HT1080 (cell line): ENCODE measurements around the gene UBE2R2. TPM values are rescaled to one million over a fixed set of nuclear protein-coding genes. Genes with fewer than 3 reads are reported as not detected.
"Not testable (repeated sequence)": the region's sequence is repeated elsewhere in the genome, so short reads cannot be mapped to it uniquely, and the experiment has no call there.

Experiments
- DNase-seq: peaks from one replicate; pipeline ENCODE4 v3.0.0-alpha.2; 2015; ENCODE audit warnings: low read depth
- total RNA-seq: library from RNA; depleted of rRNA; stranded (reverse); fragments of >200 nt; shearing (Covaris generic); gene quantifications from 2 replicates; pipeline ENCODE4 v1.2.3, GENCODE V29; 2014

UBE2R2 gene
- total RNA-seq, 1 experiment from 2014 or later, result 25.7 TPM

- no peak for DNase-seq
Observed at GRCh38 chr9:33926746-33927485, 110.0 kb downstream of the UBE2R2 start.

GRCh38 chr9:33927694-33928093 lies 110.7 kb downstream of the UBE2R2 start:
- no peak for DNase-seq

GRCh38 chr9:33931326-33931725 lies 114.4 kb downstream of the UBE2R2 start:
- DNase-seq, result no peak

DNA sequence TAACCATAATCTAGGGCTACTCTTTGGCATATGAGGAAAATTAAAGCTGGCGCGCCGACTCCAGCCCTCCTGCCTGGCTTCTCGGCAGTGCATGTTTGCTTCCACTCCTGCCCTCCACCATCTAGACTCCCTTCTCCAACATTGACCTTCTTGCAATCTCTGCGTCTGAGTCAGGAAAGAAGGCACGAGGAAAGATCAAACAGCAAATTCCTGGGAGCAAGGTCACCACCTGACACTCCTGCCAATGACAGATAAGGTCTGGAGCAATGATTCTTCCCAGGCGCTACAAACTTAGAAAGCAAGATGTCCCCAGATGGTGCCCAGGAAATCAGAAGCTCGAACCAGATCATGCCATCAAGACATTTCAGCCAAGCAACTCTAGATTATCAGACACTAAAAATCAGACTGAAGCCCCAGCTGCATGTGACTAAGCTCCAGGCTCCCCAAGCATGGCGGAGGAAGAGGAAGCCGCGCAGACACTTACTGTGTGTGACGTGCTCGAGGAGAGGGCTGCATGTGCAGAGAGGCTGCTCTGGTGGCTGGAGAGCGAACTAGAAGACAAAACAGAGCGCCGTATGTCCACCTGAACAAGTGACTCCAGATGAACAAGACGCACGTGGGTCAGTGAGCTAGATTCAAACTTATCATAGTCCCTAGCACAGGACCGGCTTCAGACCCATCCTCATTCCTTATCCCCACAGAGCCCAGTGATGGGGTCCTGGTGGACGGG lies 115.3 kb downstream of the UBE2R2 start:
- DNase-seq, result no peak

- DNase-seq, result no peak
Observed at GRCh38 chr9:33934188-33934878, 117.4 kb downstream of the UBE2R2 start.

DNA sequence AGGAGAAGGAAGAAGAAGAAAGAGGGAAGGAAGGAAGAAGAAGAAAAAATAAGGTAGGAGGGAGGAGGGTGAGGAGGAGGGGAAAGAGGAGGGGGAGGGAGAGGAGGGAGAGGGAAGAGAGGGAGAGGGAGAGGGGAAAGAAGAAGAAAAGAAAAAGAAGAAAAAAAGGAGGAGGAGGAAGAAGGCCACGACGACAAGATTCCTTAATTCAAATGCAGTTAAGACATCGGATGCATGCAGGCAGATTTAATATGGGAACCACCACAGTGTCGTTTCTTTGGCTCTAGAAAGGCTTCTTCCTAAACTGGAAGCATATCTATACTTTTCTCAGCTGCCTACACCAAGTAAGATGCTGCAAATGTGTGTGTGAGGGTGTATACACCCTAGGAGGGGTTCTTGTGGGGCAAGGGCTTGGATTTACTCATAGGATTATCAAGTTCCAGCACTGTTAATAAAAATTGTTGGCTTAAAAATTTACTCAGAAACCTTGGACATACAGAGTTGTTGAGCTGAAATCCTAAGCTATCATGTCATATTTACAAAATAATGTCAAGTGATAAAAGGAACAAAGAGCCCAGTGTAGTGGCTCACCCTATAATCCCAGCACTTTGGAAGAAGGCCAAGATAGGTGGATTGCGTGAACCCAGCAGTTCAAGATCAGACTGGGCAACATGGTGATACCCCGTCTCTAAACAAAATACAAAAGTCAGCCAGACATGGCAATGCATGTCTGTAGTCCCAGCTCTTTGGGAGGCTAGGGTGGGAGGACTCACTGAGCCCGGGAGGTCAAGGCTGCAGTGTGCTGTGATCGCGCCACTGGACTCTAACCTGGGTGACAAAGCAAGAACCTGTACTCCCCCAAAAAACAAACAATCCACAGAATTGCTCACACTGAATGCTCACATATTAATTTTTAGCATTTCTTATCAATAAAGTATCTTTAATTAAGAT lies 123.2 kb downstream of the UBE2R2 start:
- peak; percentile 28 for DNase-seq

- DNase-seq, result peak; percentile 80
Observed at GRCh38 chr9:33942471-33943083, 125.6 kb downstream of the UBE2R2 start.

DNA sequence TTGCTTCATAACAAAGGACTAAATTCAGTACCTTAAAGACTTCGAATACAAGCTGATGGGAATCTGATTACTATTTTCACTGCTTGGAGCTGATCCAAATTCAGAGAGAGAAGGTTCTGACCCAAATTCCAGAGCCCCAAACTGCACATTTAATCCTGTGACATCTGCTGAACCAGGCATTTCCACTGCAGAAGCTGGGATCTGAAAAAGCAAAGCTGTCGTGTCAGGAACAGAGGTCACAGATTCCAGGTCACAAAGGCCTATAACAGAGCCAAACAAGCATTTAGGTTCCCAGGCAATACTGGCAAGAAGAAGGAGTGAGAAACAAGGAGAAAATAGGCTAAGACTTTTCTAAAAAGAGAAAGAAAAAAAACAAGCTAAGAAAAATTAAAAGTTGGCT lies 126.4 kb downstream of the UBE2R2 start:
- DNase-seq, result no peak

- peak; percentile 91 for DNase-seq
Observed at GRCh38 chr9:33946779-33947535, 130.0 kb downstream of the UBE2R2 start.

- no peak for DNase-seq
Observed at GRCh38 chr9:33950371-33950770, 133.4 kb downstream of the UBE2R2 start.

DNA sequence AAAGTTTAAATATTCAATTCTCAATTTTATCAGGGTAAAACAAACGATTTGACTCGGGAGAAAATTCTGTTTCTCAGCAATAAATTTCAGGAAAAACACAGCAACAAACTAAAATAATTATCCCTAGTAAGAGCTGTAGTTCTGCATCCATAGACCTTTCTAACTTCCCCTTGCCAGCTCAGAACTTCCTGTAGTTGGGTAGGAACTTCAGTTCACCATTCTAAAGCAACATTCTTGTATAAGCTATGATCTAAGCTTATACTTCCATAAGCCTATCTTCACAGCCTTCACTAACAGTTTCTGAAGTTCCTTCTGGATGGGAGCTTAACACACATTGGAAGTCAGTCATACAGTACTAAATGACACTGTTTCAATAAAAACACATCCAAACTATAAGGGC lies 135.1 kb downstream of the UBE2R2 start:
- no peak for DNase-seq

DNA sequence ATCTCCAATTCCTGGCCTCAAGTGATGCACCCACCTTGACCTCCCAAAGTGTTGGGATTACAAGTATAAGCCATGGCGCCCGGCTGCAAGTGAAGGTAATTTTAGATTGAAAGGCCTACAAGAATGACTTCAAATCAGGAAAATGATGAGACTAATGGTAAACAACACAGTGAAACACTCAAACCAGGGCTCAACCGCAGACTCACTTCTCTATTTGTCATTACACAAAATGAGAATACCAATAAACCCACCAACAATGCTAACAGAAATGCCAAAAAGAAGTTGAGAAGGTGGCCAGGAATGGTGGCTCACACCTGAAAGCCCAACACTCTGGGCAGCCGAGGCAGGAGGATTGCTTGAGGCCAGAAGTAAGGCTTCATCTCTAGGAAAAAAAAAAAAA lies 139.6 kb downstream of the UBE2R2 start:
- DNase-seq, result no peak

- no peak for DNase-seq
Observed at GRCh38 chr9:33959725-33960124, 142.8 kb downstream of the UBE2R2 start.

DNA sequence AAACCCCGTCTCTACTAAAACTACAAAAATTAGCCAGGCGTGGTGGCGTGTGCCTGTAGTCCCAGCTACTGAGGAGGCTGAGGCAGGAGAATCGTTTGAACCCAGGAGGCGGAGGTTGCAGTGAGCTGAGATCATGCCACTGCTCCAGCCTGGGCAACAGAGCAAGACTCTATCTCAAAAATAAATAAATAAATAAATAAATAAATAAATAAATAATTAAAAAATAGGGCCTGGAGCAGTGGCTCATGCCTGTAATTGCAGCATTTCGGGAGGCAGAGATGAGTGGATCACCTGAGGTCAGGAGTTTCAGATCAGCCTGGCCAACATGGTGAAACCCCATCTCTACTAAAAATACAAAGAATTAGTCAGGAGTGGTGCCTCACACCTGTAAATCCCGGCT lies 145.5 kb downstream of the UBE2R2 start:
- not testable (repeated sequence) for DNase-seq

GRCh38 chr9:33964086-33964768 lies 147.3 kb downstream of the UBE2R2 start:
- no peak for DNase-seq
